ENCODE results near the gene TSEN54. TPM values are rescaled to one million over a fixed set of nuclear protein-coding genes. Genes with fewer than 3 reads are reported as not detected.

Gene TSEN54
- polyA plus RNA-seq, 1 of the 3 experiments (the other 2 are of a cell fraction): 29.8 TPM

GRCh38 chr17:75540923-75541503 is 24.7 kb downstream of the TSEN54 start:
- no peaks in the 10 kb centered on the region for H3K9me3 ChIP-seq
- ChIA-PET CTCF (interaction anchor here (1.3 to 2.5 kb wide), 3 partner anchors 9 to 209 kb away, joined by 4 to 13 read pairs (median 5); no protein-coding TSS in a partner anchor), POLR2A (no interaction called here)
- no peaks in the 10 kb centered on the region for H3K27me3 ChIP-seq (ENCODE audit: insufficient read depth)
- H3F3A ChIP-seq (replicated peaks; ENCODE audit: insufficient read depth): no peaks in the 10 kb centered on the region
- no peak overlapping the region for H2AFZ ChIP-seq (ENCODE audit: low read depth)
- WGBS (ENCODE audit: low lambda C conversion rate): 68% methylated on average over 4 of the region's 4 CpGs
- H3K9me2 ChIP-seq: no peaks in the 10 kb centered on the region
- no peaks in the 10 kb centered on the region for H3K79me2 ChIP-seq (ENCODE audit: insufficient read depth)
- no peak overlapping the region for H3K4me3 ChIP-seq (ENCODE audit: low read depth in 2 of 2, low read length in 1 of 2)
- no peaks in the 10 kb centered on the region for H4K20me1 ChIP-seq (ENCODE audit: insufficient read depth)
- TF ChIP-seq GATA2 (CRISPR knock-in tag; IDR thresholded peaks at IDR 0.05) (no peak), RCOR1 (IDR thresholded peaks at IDR 0.05; ENCODE audit: low read length) (no peak), FOSL2 (IDR thresholded peaks at IDR 0.05; ENCODE audit: borderline replicate concordance, low read depth) (no peak), JUND (IDR thresholded peaks at IDR 0.05) (no peak), TEAD4 (IDR thresholded peaks at IDR 0.05; ENCODE audit: borderline replicate concordance, insufficient read depth) (no peak), TCF12 (IDR thresholded peaks at IDR 0.05) (no peak), EP300 (IDR thresholded peaks at IDR 0.05; ENCODE audit: borderline replicate concordance in 1 of 2, low read depth in 1 of 2, low read length in 1 of 2) (no peak), PBX3 (IDR thresholded peaks at IDR 0.05) (no peak), FOXJ3 (CRISPR knock-in tag; IDR thresholded peaks at IDR 0.05) (no peak), SMC3 (IDR thresholded peaks at IDR 0.05; ENCODE audit: low read depth, low read length) (no peak), MEF2A (IDR thresholded peaks at IDR 0.05; ENCODE audit: borderline replicate concordance, low read depth) (no peak)
- TF ChIP-seq, protein P1, sequence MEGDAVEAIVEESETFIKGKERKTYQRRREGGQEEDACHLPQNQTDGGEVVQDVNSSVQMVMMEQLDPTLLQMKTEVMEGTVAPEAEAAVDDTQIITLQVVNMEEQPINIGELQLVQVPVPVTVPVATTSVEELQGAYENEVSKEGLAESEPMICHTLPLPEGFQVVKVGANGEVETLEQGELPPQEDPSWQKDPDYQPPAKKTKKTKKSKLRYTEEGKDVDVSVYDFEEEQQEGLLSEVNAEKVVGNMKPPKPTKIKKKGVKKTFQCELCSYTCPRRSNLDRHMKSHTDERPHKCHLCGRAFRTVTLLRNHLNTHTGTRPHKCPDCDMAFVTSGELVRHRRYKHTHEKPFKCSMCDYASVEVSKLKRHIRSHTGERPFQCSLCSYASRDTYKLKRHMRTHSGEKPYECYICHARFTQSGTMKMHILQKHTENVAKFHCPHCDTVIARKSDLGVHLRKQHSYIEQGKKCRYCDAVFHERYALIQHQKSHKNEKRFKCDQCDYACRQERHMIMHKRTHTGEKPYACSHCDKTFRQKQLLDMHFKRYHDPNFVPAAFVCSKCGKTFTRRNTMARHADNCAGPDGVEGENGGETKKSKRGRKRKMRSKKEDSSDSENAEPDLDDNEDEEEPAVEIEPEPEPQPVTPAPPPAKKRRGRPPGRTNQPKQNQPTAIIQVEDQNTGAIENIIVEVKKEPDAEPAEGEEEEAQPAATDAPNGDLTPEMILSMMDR (IDR thresholded peaks at IDR 0.05): no peak
- H3K27ac ChIP-seq (ENCODE audit: low read depth in 2 of 2, low read length in 1 of 2): no peak overlapping the region
- H3K4me2 ChIP-seq: no peak overlapping the region
- no peak for DNase-seq
- no peak overlapping the region for H3K9ac ChIP-seq
- no peaks in the 10 kb centered on the region for H3K36me3 ChIP-seq (replicated peaks in 1 of 2; ENCODE audit: control insufficient read depth in 1 of 2, insufficient read depth in 2 of 2, low read length in 1 of 2)
- H3K4me1 ChIP-seq (ENCODE audit: control insufficient read depth in 1 of 2, insufficient read depth in 2 of 2, low read depth in 1 of 2, low read length in 1 of 2): peaks cover 0 to 15% of the 10 kb centered on the region in 2 experiments; a peak in 1 of 4 replicates

- CTCF ChIA-PET: interaction anchor here (0.8 to 2.1 kb wide), 7 partner anchors 7 to 208 kb away, joined by 3 to 11 read pairs (median 4); partner anchors contain the start of genes LLGL2 and TSEN54
- Histone ChIP-seq H3K27ac (ENCODE audit: low read depth in 2 of 2, low read length in 1 of 2) (no peak overlapping the region), H3K4me1 (ENCODE audit: control insufficient read depth in 1 of 2, insufficient read depth in 2 of 2, low read depth in 1 of 2, low read length in 1 of 2) (peaks cover 0 to 15% of the 10 kb centered on the region in 2 experiments; a peak in 1 of 4 replicates), H3K36me3 (replicated peaks in 1 of 2; ENCODE audit: control insufficient read depth in 1 of 2, insufficient read depth in 2 of 2, low read length in 1 of 2) (no peaks in the 10 kb centered on the region), H3K27me3 (ENCODE audit: insufficient read depth) (no peaks in the 10 kb centered on the region), H3K9me3 (no peaks in the 10 kb centered on the region), H3K9ac (no peak overlapping the region), H3K9me2 (no peaks in the 10 kb centered on the region), H3K79me2 (ENCODE audit: insufficient read depth) (no peaks in the 10 kb centered on the region), H3K4me2 (no peak overlapping the region), H3K4me3 (ENCODE audit: low read depth in 2 of 2, low read length in 1 of 2) (no peak overlapping the region), H4K20me1 (ENCODE audit: insufficient read depth) (no peaks in the 10 kb centered on the region), H2AFZ (ENCODE audit: low read depth) (no peak overlapping the region), H3F3A (replicated peaks; ENCODE audit: insufficient read depth) (no peaks in the 10 kb centered on the region)
- POLR2A ChIA-PET: interaction anchor here (0.6 kb wide), 1 partner anchor 13 kb away, joined by 5 read pairs; no protein-coding TSS in a partner anchor
- TF ChIP-seq SIN3A (IDR thresholded peaks at IDR 0.05; ENCODE audit: borderline replicate concordance, low read depth, low read length): no peak
- TF ChIP-seq USF1 (IDR thresholded peaks at IDR 0.05; ENCODE audit: borderline replicate concordance, low read depth): no peak
- no peak for TF ChIP-seq TCF12 (IDR thresholded peaks at IDR 0.05)
- TF ChIP-seq RFX5 (IDR thresholded peaks at IDR 0.05; ENCODE audit: low read length): no peak
- TF ChIP-seq FOSL2 (IDR thresholded peaks at IDR 0.05; ENCODE audit: borderline replicate concordance, low read depth): no peak
- TF ChIP-seq GATA2 (CRISPR knock-in tag; IDR thresholded peaks at IDR 0.05): no peak
- TF ChIP-seq, protein P2, sequence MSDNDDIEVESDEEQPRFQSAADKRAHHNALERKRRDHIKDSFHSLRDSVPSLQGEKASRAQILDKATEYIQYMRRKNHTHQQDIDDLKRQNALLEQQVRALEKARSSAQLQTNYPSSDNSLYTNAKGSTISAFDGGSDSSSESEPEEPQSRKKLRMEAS (IDR thresholded peaks at IDR 0.05; ENCODE audit: low read depth): no peak
- no peak for TF ChIP-seq SMC3 (IDR thresholded peaks at IDR 0.05; ENCODE audit: low read depth, low read length)
- DNase-seq: no peak
- 95% methylated on average over 8 of the region's 8 CpGs for WGBS (ENCODE audit: low lambda C conversion rate)
Observed at GRCh38 chr17:75542229-75542628, 25.9 kb downstream of the TSEN54 start.
